ENCODE results near the gene BRSK1.

The BRSK1 gene

DNA sequence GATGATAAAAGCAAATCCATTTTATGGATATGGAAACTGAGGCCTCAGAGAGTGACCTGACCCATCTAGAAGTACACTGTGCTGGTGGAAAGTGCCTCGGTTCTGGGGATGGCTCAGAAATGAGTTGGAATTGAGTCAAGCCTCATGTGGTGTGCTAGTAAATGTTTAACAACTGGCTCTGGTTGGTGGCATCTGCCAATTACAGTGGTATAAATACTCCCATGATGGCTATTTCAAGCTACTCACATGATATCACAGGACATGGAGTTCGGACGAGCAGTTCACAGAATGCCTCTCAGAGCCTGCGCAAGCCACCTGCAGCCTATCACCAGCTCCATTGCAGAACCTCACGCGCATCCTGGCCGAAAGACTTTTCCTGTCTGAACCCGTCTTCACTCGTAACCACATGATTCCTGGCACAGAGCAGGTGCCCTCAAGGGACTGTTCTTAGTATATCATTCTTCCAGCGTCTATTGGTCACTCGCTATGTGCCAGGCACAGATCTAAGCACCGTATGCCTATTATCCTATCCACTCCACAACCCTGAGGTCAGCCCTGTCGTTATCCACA lies 32.2 kb downstream of the BRSK1 start:
- H3K9ac ChIP-seq (ENCODE audit: insufficient read length, low read depth): no peak overlapping the region
- no peak for DNase-seq (ENCODE audit: low read depth, low spot score)
- H3K36me3 ChIP-seq (ENCODE audit: insufficient read depth, insufficient read length, low read length): peaks cover 4% of the 10 kb centered on the region
- H3K4me3 ChIP-seq (ENCODE audit: insufficient read length, low read depth): no peak overlapping the region
- H3K27me3 ChIP-seq (ENCODE audit: insufficient read depth, insufficient read length): peaks cover under 1% of the 10 kb centered on the region
- TF ChIP-seq ZNF274 (IDR thresholded peaks at IDR 0.05; ENCODE audit: low read depth, low read length): no peak
- TF ChIP-seq SUZ12 (IDR thresholded peaks at IDR 0.05; ENCODE audit: extremely low read depth, insufficient read depth, insufficient read length): no peak
- TF ChIP-seq YY1 (IDR thresholded peaks at IDR 0.05; ENCODE audit: insufficient read depth, insufficient read length): no peak
- no peaks in the 10 kb centered on the region for H3K9me3 ChIP-seq (ENCODE audit: insufficient read depth, low read length)
- H3K4me1 ChIP-seq (ENCODE audit: insufficient read depth, insufficient read length): peaks cover 8% of the 10 kb centered on the region

DNA sequence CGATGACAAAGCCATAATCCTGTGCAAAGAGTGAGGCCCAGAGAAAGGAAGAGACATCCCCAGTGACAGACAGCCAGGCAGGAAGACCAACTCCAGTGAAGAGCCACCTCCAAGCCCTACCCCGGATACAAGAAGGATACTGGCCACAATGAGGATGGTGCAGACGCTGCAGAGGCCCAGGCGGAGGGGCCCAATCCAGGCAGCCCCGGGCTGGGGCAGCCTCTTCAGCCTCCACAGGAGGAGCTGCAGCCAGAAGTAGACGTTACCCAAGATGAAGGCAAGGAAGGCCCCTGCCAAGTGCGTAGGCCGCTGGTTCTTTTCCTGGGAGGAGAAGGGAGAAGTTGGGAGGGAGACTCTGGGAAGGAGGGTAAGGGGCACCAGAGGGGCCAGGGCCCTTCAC lies 32.8 kb downstream of the BRSK1 start:
- Histone ChIP-seq H3K4me3 (ENCODE audit: insufficient read length, low read depth) (no peak overlapping the region), H3K27me3 (ENCODE audit: insufficient read depth, insufficient read length) (peaks cover 5% of the 10 kb centered on the region), H3K4me1 (ENCODE audit: insufficient read depth, insufficient read length) (peaks cover 8% of the 10 kb centered on the region), H3K36me3 (ENCODE audit: insufficient read depth, insufficient read length, low read length) (peaks cover 4% of the 10 kb centered on the region), H3K9me3 (ENCODE audit: insufficient read depth, low read length) (no peaks in the 10 kb centered on the region), H3K9ac (ENCODE audit: insufficient read length, low read depth) (no peak overlapping the region)
- TF ChIP-seq YY1 (IDR thresholded peaks at IDR 0.05; ENCODE audit: insufficient read depth, insufficient read length) (no peak), ZNF274 (IDR thresholded peaks at IDR 0.05; ENCODE audit: low read depth, low read length) (no peak), SUZ12 (IDR thresholded peaks at IDR 0.05; ENCODE audit: extremely low read depth, insufficient read depth, insufficient read length) (no peak)
- DNase-seq (ENCODE audit: low read depth, low spot score): no peak

DNA sequence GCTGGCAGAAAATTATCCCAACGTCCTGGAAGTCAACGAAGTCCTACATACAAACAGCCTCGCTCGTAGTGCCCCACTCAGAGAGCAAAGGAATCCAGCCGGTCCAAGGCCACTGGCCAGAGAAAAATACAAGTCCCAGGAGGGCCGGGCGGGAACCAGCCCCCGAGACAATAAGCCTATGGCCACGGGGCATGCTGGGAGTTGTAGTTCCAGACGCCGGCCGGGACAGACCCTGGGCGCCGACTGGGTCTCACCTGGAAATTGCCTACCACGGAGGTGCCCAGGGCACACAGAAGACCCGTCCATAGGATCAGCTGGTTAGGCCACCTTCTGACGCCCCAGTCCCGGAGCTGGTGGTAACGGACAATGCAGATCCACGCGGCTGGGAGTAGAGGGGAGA lies 36.0 kb downstream of the BRSK1 start:
- TF ChIP-seq YY1 (IDR thresholded peaks at IDR 0.05; ENCODE audit: insufficient read depth, insufficient read length) (no peak), ZNF274 (IDR thresholded peaks at IDR 0.05; ENCODE audit: low read depth, low read length) (no peak), SUZ12 (IDR thresholded peaks at IDR 0.05; ENCODE audit: extremely low read depth, insufficient read depth, insufficient read length) (no peak)
- Histone ChIP-seq H3K4me3 (ENCODE audit: insufficient read length, low read depth) (no peak overlapping the region), H3K9ac (ENCODE audit: insufficient read length, low read depth) (peak overlapping the region; percentile 50), H3K4me1 (ENCODE audit: insufficient read depth, insufficient read length) (peaks cover 2% of the 10 kb centered on the region), H3K27me3 (ENCODE audit: insufficient read depth, insufficient read length) (peaks cover 5% of the 10 kb centered on the region), H3K9me3 (ENCODE audit: insufficient read depth, low read length) (no peaks in the 10 kb centered on the region), H3K36me3 (ENCODE audit: insufficient read depth, insufficient read length, low read length) (no peaks in the 10 kb centered on the region)
- no peak for DNase-seq (ENCODE audit: low read depth, low spot score)

DNA sequence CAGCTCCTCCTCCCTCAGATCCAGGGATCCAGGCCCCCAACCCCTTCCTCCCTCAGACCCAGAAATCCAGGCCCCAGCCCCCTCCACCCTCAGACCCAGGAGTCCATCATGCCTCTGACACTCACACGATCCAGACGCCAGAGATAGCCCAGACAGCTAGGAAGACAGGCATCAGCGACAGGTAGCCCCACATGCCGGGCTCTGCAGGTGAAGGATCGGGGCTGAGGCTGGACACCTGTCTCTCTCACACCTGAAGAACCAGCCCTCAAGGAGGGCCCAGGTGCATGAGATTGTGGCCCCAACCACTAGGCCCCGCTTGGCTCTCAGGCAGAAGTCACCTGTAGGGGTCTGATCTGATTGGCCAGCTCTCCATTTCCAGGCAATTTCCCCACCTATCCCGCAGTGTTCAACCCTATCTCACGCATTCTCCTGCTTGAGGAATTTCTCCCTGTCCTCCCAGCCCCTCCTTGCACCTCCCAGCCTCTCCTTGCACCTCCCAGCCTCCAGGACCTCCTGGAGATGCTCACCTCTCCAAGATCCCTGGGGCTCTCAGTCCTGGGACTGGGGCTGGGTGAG lies 37.1 kb downstream of the BRSK1 start:
- Histone ChIP-seq H3K9ac (ENCODE audit: insufficient read length, low read depth) (peak overlapping the region; percentile 26), H3K27me3 (ENCODE audit: insufficient read depth, insufficient read length) (peaks cover 5% of the 10 kb centered on the region), H3K4me3 (ENCODE audit: insufficient read length, low read depth) (no peak overlapping the region), H3K36me3 (ENCODE audit: insufficient read depth, insufficient read length, low read length) (no peaks in the 10 kb centered on the region), H3K4me1 (ENCODE audit: insufficient read depth, insufficient read length) (peaks cover 4% of the 10 kb centered on the region), H3K9me3 (ENCODE audit: insufficient read depth, low read length) (no peaks in the 10 kb centered on the region)
- no peak for DNase-seq (ENCODE audit: low read depth, low spot score)
- TF ChIP-seq YY1 (IDR thresholded peaks at IDR 0.05; ENCODE audit: insufficient read depth, insufficient read length): no peak
- no peak for TF ChIP-seq ZNF274 (IDR thresholded peaks at IDR 0.05; ENCODE audit: low read depth, low read length)
- TF ChIP-seq SUZ12 (IDR thresholded peaks at IDR 0.05; ENCODE audit: extremely low read depth, insufficient read depth, insufficient read length): no peak

DNA sequence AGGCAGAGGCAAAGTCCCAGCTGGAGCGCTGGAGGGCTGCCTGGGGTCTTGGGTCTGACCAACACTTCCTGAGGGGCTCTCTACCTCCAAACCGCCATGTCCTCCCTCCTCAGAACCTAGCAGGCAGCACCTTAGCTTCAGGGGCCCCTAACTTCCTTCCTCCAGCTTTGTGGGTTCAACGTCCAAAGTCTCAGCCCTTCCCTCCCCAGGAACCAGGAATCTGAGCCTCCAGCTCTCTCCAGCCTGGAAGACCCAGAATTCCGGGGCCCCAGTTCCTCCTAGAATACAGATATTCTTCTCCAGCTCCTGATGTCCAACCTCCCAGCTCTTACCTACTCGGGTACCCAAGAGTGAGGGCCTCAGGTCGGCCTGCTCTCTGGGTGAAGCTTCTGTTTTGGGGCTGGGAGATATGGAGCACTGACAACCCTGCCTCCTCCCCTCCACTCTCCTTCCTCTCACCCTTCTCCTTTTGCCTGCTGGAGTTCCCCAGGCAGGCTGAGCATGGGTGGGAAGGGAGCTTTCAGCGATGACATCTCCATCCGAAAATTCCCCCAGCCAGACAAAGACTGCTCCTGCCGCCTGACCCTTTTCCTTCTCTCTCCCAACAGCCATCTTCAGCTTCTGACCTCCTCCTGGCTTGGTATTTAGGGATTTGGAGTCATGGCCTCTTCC lies 37.8 kb downstream of the BRSK1 start:
- H3K27me3 ChIP-seq (ENCODE audit: insufficient read depth, insufficient read length): peaks cover 5% of the 10 kb centered on the region
- no peak overlapping the region for H3K4me3 ChIP-seq (ENCODE audit: insufficient read length, low read depth)
- no peaks in the 10 kb centered on the region for H3K9me3 ChIP-seq (ENCODE audit: insufficient read depth, low read length)
- DNase-seq (ENCODE audit: low read depth, low spot score): no peak
- H3K9ac ChIP-seq (ENCODE audit: insufficient read length, low read depth): peak overlapping the region; percentile 26
- peaks cover 4% of the 10 kb centered on the region for H3K4me1 ChIP-seq (ENCODE audit: insufficient read depth, insufficient read length)
- TF ChIP-seq SUZ12 (IDR thresholded peaks at IDR 0.05; ENCODE audit: extremely low read depth, insufficient read depth, insufficient read length) (no peak), YY1 (IDR thresholded peaks at IDR 0.05; ENCODE audit: insufficient read depth, insufficient read length) (no peak), ZNF274 (IDR thresholded peaks at IDR 0.05; ENCODE audit: low read depth, low read length) (no peak)
- H3K36me3 ChIP-seq (ENCODE audit: insufficient read depth, insufficient read length, low read length): no peaks in the 10 kb centered on the region

DNA sequence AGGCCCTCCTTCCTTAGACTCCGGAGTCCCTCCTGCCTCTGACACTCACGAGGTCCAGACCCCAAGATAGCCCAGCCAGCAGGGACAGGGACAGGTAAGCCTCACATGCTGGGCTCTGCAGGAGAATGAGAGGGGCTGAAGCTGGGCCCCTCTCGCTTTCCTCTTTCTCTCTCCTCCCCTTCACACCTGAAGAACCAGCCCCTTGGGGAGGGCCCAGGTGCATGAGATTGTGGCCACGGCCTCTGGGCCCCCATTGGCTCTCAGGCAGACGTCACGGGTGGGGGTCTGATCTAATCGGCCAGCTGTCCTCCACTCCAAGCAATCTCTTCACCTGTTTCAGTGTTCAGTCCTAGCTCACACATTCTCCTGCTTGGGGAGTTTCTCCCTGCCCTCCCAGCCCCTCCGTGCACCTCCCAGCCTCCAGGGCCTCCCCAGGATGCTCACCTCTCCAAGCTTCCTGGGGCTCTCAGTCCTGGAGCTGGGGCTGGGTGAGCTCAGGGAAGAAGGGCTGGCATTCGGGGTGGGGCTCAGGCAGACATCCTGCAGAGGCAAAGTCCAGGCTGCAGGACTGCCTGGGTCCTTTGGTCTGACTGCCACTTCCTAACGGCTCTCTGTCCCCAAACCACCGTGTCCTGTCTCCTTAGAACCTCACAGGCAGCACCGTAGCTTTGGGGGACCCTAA lies 38.5 kb downstream of the BRSK1 start:
- DNase-seq (ENCODE audit: low read depth, low spot score): no peak
- Histone ChIP-seq H3K4me3 (ENCODE audit: insufficient read length, low read depth) (no peak overlapping the region), H3K36me3 (ENCODE audit: insufficient read depth, insufficient read length, low read length) (no peaks in the 10 kb centered on the region), H3K9ac (ENCODE audit: insufficient read length, low read depth) (no peak overlapping the region), H3K4me1 (ENCODE audit: insufficient read depth, insufficient read length) (peaks cover 4% of the 10 kb centered on the region), H3K9me3 (ENCODE audit: insufficient read depth, low read length) (no peaks in the 10 kb centered on the region), H3K27me3 (ENCODE audit: insufficient read depth, insufficient read length) (peaks cover 5% of the 10 kb centered on the region)
- TF ChIP-seq YY1 (IDR thresholded peaks at IDR 0.05; ENCODE audit: insufficient read depth, insufficient read length): no peak
- TF ChIP-seq ZNF274 (IDR thresholded peaks at IDR 0.05; ENCODE audit: low read depth, low read length): no peak
- no peak for TF ChIP-seq SUZ12 (IDR thresholded peaks at IDR 0.05; ENCODE audit: extremely low read depth, insufficient read depth, insufficient read length)

DNA sequence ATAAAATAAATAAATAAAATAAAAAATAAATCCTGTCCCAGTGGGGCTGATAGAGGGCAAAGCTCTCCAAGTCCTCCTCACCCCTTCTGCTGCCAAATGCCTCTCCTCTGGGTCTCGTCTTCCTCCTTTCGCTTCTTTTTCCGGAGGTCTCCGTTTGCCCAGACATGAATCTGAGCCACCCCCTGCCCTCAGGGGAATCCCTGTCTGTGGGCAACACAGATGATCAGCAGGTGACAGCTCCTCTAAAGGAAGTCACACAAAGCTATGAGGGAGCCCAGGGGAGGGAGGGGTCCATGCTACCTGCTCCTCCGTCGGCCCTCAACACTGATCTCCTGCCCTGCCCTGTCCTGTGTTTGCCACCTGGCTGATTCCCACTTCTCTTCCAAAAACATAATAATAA lies 40.9 kb downstream of the BRSK1 start:
- no peak for DNase-seq (ENCODE audit: low read depth, low spot score)
- no peaks in the 10 kb centered on the region for H3K36me3 ChIP-seq (ENCODE audit: insufficient read depth, insufficient read length, low read length)
- no peaks in the 10 kb centered on the region for H3K9me3 ChIP-seq (ENCODE audit: insufficient read depth, low read length)
- peaks cover 5% of the 10 kb centered on the region for H3K27me3 ChIP-seq (ENCODE audit: insufficient read depth, insufficient read length)
- H3K9ac ChIP-seq (ENCODE audit: insufficient read length, low read depth): no peak overlapping the region
- peaks cover 4% of the 10 kb centered on the region for H3K4me1 ChIP-seq (ENCODE audit: insufficient read depth, insufficient read length)
- H3K4me3 ChIP-seq (ENCODE audit: insufficient read length, low read depth): no peak overlapping the region
- TF ChIP-seq SUZ12 (IDR thresholded peaks at IDR 0.05; ENCODE audit: extremely low read depth, insufficient read depth, insufficient read length) (no peak), ZNF274 (IDR thresholded peaks at IDR 0.05; ENCODE audit: low read depth, low read length) (no peak), YY1 (IDR thresholded peaks at IDR 0.05; ENCODE audit: insufficient read depth, insufficient read length) (no peak)
